Fibroblast of upper back skin (primary cell): ENCODE results near the gene FGF1.

ENCODE experiments used
- DNase-seq: peaks from one replicate; pipeline ENCODE4 v3.0.0-alpha.2; 2013

FGF1 gene

GRCh38 chr5:142694092-142694856 is 8.4 kb upstream of the FGF1 start:
- DNase-seq, result no peak

- no peak for DNase-seq
Observed at GRCh38 chr5:142692321-142692894, 6.5 kb upstream of the FGF1 start.

GRCh38 chr5:142690667-142691066 is 4.8 kb upstream of the FGF1 start:
- DNase-seq, result no peak

- no peak for DNase-seq
Observed at GRCh38 chr5:142689081-142689480, 3.2 kb upstream of the FGF1 start.

GRCh38 chr5:142688281-142688989 is 2.5 kb upstream of the FGF1 start:
- no peak for DNase-seq

GRCh38 chr5:142686968-142687367 is 1.1 kb upstream of the FGF1 start:
- DNase-seq, result no peak

- no peak for DNase-seq
Observed at GRCh38 chr5:142686210-142686734, 382 bp upstream of the FGF1 start.

- no peak for DNase-seq
Observed at GRCh38 chr5:142684508-142685041, 1.3 kb downstream of the FGF1 start.

GRCh38 chr5:142683881-142684505 is 1.9 kb downstream of the FGF1 start:
- no peak for DNase-seq

GRCh38 chr5:142683116-142683515 is 2.8 kb downstream of the FGF1 start:
- no peak for DNase-seq

GRCh38 chr5:142680605-142681259 is 5.2 kb downstream of the FGF1 start:
- peak; percentile 51 for DNase-seq

- no peak for DNase-seq
Observed at GRCh38 chr5:142679744-142680143, 6.1 kb downstream of the FGF1 start.

- DNase-seq, result no peak
Observed at GRCh38 chr5:142678529-142678928, 7.4 kb downstream of the FGF1 start.

GRCh38 chr5:142677198-142677597 is 8.7 kb downstream of the FGF1 start:
- DNase-seq, result no peak

- DNase-seq, result no peak
Observed at GRCh38 chr5:142676318-142676717, 9.6 kb downstream of the FGF1 start.

GRCh38 chr5:142674531-142675469 is 11.1 kb downstream of the FGF1 start:
- DNase-seq, result peak; percentile 88

GRCh38 chr5:142671801-142672200 is 14.1 kb downstream of the FGF1 start:
- peak; percentile 88 for DNase-seq

GRCh38 chr5:142671266-142671665 is 14.6 kb downstream of the FGF1 start:
- no peak for DNase-seq

- peak; percentile 79 for DNase-seq
Observed at GRCh38 chr5:142670804-142671203, 15.1 kb downstream of the FGF1 start.

- DNase-seq, result no peak
Observed at GRCh38 chr5:142669477-142669876, 16.4 kb downstream of the FGF1 start.

GRCh38 chr5:142668336-142668735 is 17.6 kb downstream of the FGF1 start:
- DNase-seq, result no peak
